LNCAP (cell line): ENCODE measurements around the gene PNMA8C.

Source experiments
- TF ChIP-seq, protein P1 (sequence below): fragments of 450-650 bp; IDR thresholded peaks from 2 replicates; pipeline ENCODE4 v1.5.1; 2017; ENCODE audit warnings: mild to moderate bottlenecking

The PNMA8C gene

DNA sequence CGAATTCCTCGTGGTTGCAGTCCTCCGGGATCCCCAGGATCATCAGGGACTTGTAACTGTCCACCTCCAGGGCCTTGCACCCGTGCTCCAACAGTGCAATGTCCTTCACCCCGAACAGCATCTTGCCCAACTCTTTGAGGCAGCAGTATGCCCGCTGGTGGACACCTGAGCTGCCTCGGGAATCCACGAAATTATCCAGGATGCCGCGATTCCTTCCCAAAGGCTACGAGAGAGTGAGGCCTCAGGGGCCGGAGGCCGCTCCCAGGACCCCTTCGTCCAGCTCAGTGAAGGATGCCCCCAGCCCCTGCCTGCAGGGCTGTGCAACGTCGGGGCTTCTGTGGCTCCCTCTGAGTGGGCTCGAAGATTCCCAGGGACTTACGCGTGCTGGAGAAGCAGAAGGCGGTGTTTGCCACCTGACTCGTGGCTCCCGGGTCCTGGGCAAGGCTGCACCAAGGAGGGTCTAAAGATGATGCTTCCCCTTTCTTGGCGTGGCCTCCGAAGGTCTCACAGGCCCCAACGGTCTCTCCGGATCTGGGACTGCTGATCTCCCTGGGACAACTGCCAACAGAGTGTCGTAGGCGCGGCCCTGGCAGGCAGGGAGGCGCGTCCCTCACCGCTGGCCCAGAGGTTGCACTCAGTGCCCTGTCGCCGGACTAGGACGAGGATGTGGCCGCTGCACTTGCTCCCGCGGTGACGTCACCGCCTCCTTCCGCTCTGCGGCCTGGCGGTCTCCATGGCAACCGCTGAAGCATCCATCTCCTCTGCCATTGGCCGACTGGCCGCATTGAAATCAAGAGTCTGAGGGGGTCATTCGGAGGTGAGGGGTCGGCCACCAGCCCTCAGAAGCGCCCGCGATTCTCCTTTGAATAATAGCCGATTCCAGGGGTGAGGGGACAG is at the start of gene PNMA8C:
PNMA8C (minus strand) TSS at position 698 of the 897 bp plus-strand sequence; CDS start at position 121, 577 bp downstream.
- TF ChIP-seq, protein P1, sequence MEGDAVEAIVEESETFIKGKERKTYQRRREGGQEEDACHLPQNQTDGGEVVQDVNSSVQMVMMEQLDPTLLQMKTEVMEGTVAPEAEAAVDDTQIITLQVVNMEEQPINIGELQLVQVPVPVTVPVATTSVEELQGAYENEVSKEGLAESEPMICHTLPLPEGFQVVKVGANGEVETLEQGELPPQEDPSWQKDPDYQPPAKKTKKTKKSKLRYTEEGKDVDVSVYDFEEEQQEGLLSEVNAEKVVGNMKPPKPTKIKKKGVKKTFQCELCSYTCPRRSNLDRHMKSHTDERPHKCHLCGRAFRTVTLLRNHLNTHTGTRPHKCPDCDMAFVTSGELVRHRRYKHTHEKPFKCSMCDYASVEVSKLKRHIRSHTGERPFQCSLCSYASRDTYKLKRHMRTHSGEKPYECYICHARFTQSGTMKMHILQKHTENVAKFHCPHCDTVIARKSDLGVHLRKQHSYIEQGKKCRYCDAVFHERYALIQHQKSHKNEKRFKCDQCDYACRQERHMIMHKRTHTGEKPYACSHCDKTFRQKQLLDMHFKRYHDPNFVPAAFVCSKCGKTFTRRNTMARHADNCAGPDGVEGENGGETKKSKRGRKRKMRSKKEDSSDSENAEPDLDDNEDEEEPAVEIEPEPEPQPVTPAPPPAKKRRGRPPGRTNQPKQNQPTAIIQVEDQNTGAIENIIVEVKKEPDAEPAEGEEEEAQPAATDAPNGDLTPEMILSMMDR = no peak

DNA sequence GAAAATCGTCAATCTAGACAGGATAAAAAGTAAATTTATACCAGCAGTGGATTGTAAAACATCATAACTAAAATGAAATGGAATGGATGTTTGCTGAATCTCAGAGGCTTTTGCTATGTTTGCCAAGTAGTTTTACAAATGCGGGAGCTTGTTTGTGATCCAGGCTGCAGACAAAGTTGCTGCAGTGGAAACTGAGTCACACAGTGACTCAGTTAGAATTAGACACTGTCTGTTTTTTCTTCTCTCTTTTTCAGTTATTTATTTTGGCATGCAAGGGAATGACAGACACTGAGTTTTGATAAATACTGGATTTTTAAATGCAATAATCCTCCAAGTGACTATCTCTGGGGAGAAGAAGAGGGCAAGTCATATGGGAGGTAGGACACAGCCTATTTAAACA is 47.2 kb upstream of the PNMA8C start:
- TF ChIP-seq, protein P1 = no peak

DNA sequence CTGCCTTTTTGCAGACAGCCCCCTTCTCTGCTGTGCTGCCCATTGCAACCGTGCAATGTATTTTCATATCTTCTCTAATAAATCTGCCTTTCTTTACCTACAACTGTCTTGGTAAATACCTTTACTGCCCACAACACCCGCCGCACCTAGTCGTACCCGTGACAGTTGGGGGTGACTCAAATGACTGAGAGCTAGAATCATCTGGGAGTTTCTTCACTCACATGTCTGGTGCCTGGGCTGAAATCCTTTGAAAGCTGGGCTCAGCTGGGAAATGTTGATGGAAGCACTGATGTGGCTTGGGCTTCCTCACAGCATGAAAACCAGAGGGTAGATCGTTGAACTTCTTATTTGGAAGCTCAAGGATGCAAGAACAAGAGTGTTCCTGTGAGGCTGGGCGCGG is 45.5 kb upstream of the PNMA8C start:
- TF ChIP-seq, protein P1 = no peak

DNA sequence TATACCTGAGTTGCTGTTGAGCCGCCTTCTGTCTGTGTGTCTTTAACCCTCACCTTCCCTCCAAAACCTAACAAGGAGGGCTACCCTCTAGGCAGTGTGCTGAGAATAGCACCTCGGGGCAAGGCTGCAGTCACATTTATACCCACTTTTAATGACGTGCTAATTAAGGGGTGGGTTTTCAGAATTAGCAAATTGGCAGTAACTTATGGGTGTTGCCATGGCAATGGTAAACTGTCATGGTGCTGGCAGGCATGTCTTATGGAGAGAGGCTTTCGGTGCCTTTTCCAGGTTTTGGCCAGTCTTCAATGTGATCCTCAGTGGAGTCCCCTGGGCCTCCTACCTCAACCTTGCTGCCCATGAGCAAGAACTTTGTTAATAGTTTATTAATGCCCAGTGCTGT is 43.9 kb upstream of the PNMA8C start:
- TF ChIP-seq, protein P1 = no peak

DNA sequence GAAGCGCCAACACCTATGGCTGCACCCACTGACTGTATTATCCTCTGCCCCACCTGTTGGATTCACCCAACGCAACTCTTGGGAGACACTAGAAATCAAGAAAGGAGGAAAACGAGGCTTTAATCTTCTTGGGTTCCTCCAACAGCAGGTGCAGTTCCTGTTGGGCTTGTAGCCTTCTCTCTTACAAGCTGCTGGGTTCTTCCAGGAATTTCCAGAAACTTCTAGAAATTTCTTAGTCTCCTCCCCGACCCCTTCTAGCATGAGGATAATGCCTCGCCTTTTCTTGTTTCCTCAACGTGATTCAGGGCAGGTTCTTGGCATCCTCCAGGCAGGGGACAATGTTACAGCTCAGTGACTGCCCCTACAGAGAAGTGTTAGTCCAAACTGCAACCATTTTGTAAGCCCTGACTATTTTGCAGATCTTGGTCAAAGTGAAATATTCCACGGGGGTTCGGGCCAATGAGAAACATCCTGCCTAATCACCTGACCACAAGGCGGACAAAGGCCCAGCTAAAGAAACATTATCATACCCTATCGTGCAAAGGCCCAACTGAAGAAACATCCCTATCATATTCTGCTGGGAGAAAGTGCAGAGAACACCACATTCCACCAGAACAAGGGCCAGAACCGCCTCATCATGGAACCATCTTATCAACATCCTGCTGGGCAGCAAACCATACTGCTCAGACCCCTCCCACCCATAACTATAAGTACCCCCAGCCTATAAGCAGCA is 43.2 kb upstream of the PNMA8C start:
- TF ChIP-seq, protein P1 = no peak

DNA sequence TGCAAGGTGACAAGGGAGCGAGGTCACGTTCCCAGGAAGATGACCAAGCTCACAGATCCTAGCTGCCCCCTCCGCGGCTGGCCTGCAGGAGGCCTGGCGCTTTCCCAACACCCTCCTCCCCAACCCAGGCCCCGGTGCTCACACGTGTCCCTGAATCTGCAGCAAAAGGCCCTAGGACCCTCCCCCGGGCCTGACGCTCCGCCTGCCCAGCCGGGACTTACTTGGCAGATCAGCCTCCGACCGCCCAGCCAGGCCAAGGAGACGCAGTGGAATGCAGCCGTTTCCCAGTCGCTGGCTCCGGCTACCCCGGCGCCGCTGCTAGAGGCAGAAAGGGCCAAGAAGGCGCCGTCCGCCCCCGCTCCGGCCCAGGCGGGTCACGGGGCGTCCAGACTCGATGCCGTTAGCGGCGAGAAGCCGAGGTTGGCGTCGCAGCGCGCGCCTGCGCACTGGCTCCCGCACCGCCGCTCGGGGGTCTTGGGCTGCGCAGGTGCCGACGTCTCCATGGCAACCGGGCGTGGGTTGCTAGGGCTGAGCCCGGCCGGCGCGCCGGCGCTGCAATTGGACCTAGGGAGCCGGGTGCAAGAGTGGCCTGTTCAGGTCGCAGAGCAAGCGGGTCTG is 42.5 kb upstream of the PNMA8C start, which contains the start of gene PNMA8A:
PNMA8A (minus strand) TSS at position 448 of the 618 bp plus-strand sequence. CDS start 528 bp downstream, outside the sequence.
- TF ChIP-seq, protein P1 = no peak

DNA sequence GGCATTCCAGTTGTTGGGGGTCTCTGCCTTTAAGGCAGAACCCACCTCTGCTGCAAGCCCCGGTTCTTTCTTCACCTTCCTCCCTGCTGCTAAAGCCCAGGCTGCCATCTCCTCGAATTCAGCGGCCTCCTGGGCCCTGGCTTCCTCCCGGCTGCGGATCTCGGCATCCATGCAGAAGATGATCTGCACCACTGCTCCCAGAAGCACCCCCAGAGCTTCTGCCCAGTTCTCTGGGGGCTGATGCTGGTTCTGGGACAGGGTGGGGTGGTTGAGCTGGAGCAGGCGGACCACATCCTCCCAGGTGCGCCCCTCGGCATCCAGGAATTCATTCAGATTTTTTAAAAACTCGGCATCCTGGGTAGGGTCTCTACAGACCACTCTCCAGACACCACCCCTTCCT is 41.6 kb upstream of the PNMA8C start:
- TF ChIP-seq, protein P1 = no peak
